GM12878 (cell line): Measurements from ENCODE around the gene BTNL2. TPM values are rescaled to one million over a fixed set of nuclear protein-coding genes. Genes with fewer than 3 reads are reported as not detected.
A peak's percentile ranks its signal among the peaks of the same experiment; 100 is the strongest.

ENCODE experiments used
- ATAC-seq: fragments of 200-7000 bp; cut with Tn5 transposase; 3 replicates; pipeline ENCODE4 v1.9.1; 2020; ENCODE audit warnings: mild to moderate bottlenecking, moderate library complexity
- BruUV-seq: library from RNA; stranded (reverse); fragments of 400-500 nt; replicated peaks from 2 replicates; lab custom pipeline; 2021; lab: Mats Ljungman, UMichigan
- CTCF ChIA-PET: fragments of 300-600 bp; sonication (Branson Sonifier 250); formaldehyde crosslinking; extraction: SDS; loops from one replicate; lab custom pipeline; 2021; ENCODE audit warnings: inconsistent platforms; lab: Yijun Ruan, JAX
- POLR2A ChIA-PET: fragments of 350-600 bp; formaldehyde crosslinking; extraction: SDS; loops from one replicate; lab custom pipeline; 2021; ENCODE audit warnings: inconsistent platforms; lab: Charles Lee
- RAD21 ChIA-PET: fragments of 300-600 bp; sonication (Branson Sonifier 250); formaldehyde crosslinking; loops from one replicate; lab custom pipeline; 2023; ENCODE audit warnings: antibody characterized with exemption; ENCODE audit not compliant: unreplicated experiment; lab: Charles Lee
- SMC1A ChIA-PET: fragments of 300-600 bp; sonication (Branson Sonifier 250); formaldehyde crosslinking; loops from one replicate; lab custom pipeline; 2023; ENCODE audit not compliant: unreplicated experiment, uncharacterized antibody; lab: Charles Lee
- DNase-seq: peaks from one replicate; pipeline ENCODE4 v3.0.0-alpha.2; 2011; ENCODE audit warnings: low read depth, low spot score
- FAIRE-seq: peaks from 3 replicates; lab custom pipeline; 2011; peaks lifted over from hg19 to GRCh38; lab: Jason Lieb, UNC
- H2AFZ ChIP-seq: 2 replicates; pipeline ENCODE4 v1.6.0; 2011; ENCODE audit warnings: low read depth, low read length, control low read depth; ENCODE audit not compliant: control insufficient read depth
- H3K27ac ChIP-seq: 2 replicates; pipeline ENCODE4 v1.5.1; 2011; ENCODE audit warnings: control low read depth; ENCODE audit not compliant: control insufficient read depth, insufficient read depth
- H3K27me3 ChIP-seq, 2 experiments: replicated peaks in 1 of 2; 2 replicates each; pipeline versions ENCODE4 v1.6.0 to v1.6.1; 2011; ENCODE audit warnings: low read length in 1 of 2; ENCODE audit not compliant: control insufficient read depth in 2 of 2, insufficient read depth in 2 of 2
- H3K36me3 ChIP-seq, 2 experiments: 2 replicates each; pipeline ENCODE4 v1.5.1; 2011; ENCODE audit warnings: low read length in 1 of 2; ENCODE audit not compliant: control insufficient read depth in 2 of 2, insufficient read depth in 2 of 2
- H3K4me1 ChIP-seq: 2 replicates; pipeline ENCODE4 v1.6.1; 2011; ENCODE audit warnings: mild to moderate bottlenecking, low read length, moderate library complexity, mixed read lengths; ENCODE audit not compliant: control insufficient read depth, insufficient read depth
- H3K4me2 ChIP-seq: 2 replicates; pipeline ENCODE4 v1.6.0; 2011; ENCODE audit warnings: control low read depth; ENCODE audit not compliant: control insufficient read depth, insufficient read depth
- H3K4me3 ChIP-seq: fragments of 200-600 bp; sonication (generic); 2 replicates; pipeline ENCODE4 v1.5.1; 2016
- H3K79me2 ChIP-seq: 2 replicates; pipeline ENCODE4 v1.6.0; 2011; ENCODE audit warnings: low read length; ENCODE audit not compliant: control insufficient read depth, insufficient read depth
- H3K9ac ChIP-seq: 2 replicates; pipeline ENCODE4 v1.8.0; 2011; ENCODE audit warnings: low read length, control low read depth, mixed read lengths; ENCODE audit not compliant: control insufficient read depth, insufficient read depth
- H3K9me3 ChIP-seq: replicated peaks from 3 replicates; pipeline ENCODE4 v1.5.1; 2011; ENCODE audit warnings: mild to moderate bottlenecking, low read length; ENCODE audit not compliant: control insufficient read depth, insufficient read depth
- H4K20me1 ChIP-seq: 2 replicates; pipeline ENCODE4 v1.6.0; 2011; ENCODE audit not compliant: control insufficient read depth, insufficient read depth
- E4F1 ChIP-seq: fragments of 450-650 bp; IDR thresholded peaks from 2 replicates; pipeline ENCODE4 v1.6.1; 2018; ENCODE audit warnings: borderline replicate concordance, mild to moderate bottlenecking; ENCODE audit not compliant: partially characterized antibody
- KAT2A ChIP-seq: conservative IDR thresholded peaks from 2 replicates; pipeline ENCODE4 v1.6.1; 2011; ENCODE audit warnings: low read depth, low read length; ENCODE audit not compliant: control insufficient read depth
- MEF2A ChIP-seq: IDR thresholded peaks from 2 replicates; pipeline ENCODE4 v1.6.1; 2011; ENCODE audit warnings: low read depth, mild to moderate bottlenecking, low read length, moderate library complexity; ENCODE audit not compliant: insufficient read depth
- NR2F1 ChIP-seq: fragments of 450-650 bp; conservative IDR thresholded peaks from 2 replicates; pipeline ENCODE4 v1.6.1; 2017; ENCODE audit warnings: mild to moderate bottlenecking
- TBL1XR1 ChIP-seq: IDR thresholded peaks from 2 replicates; pipeline ENCODE4 v1.6.1; 2012; ENCODE audit warnings: low read depth, low read length, improper control_type of control experiment
- TCF7 ChIP-seq: IDR thresholded peaks from 2 replicates; pipeline ENCODE4 v1.6.1; 2014; ENCODE audit warnings: antibody characterized with exemption, borderline replicate concordance
- USF1 ChIP-seq: IDR thresholded peaks from 2 replicates; pipeline ENCODE4 v1.6.1; 2011; ENCODE audit warnings: borderline replicate concordance, low read depth, mild to moderate bottlenecking, moderate library complexity, mixed read lengths, low read length; ENCODE audit not compliant: insufficient read depth; ENCODE audit errors: extremely low read length
- WGBS: methylation state at CpG from one replicate; pipeline ENCODE4 v1.1.6; 2016; ENCODE audit warnings: low lambda C conversion rate; ENCODE audit not compliant: insufficient replicate concordance, insufficient coverage; ENCODE audit errors: missing lambda C conversion rate; 5-methylcytosine and 5-hydroxymethylcytosine counted together
- in situ Hi-C: fragments of 300-500 bp; cut with MboI; formaldehyde crosslinking; loops from 9 replicates; pipeline ENCODE4 v1.14.3; 2018; ENCODE audit warnings: mixed read lengths
- intact Hi-C: fragments of 100-400 bp; cut with micrococcal nuclease; formaldehyde crosslinking; loops from one replicate; pipeline ENCODE4 v1.14.2; 2022; ENCODE audit not compliant: unreplicated experiment
- polyA plus RNA-seq, 11 experiments: library from polyadenylated mRNA; depleted of rRNA in 4 of 11; unstranded in 6 of 11; stranded (reverse) in 5 of 11; fragments of >200 nt; fragmentation: Nextera tagmentation in 4 of 11; fragmentation: Illumina TruSeq in 1 of 11; extraction: Ambion mirVana in 4 of 11; extraction: Trizol in 1 of 11; gene quantifications; 1 replicate in 1 of 11; 2 replicates in 10 of 11; pipeline versions ENCODE4 v1.2.1 to v1.2.3, GENCODE V29; 2011 to 2016; ENCODE audit warnings: inconsistent platforms in 2 of 11, missing spikeins in 2 of 11, low read depth in 1 of 11
- total RNA-seq, 4 experiments: library from RNA; depleted of rRNA in 3 of 4; stranded (reverse); fragments of >200 nt in 3 of 4; fragmentation: Illumina TruSeq in 1 of 4; extraction: Trizol in 1 of 4; gene quantifications; 2 replicates each; pipeline versions ENCODE4 v1.2.1 to v1.2.3, GENCODE V29; 2013 to 2021

Gene BTNL2
- total and polyA plus RNA-seq, 10 of the 15 experiments (the other 5 are each of a cell fraction or from before 2014, with no cell fraction given): 0.11 to 0.29 (median 0.26) TPM; not detected in 5

GRCh38 chr6:32432050-32432450 lies 25.1 kb upstream of the BTNL2 start (continued):
- TF ChIP-seq E4F1 (no peak), TCF7 (no peak), TBL1XR1 (no peak), KAT2A (no peak), MEF2A (no peak)

- CTCF ChIA-PET: interaction anchor here (0.7 to 9.2 kb wide), 19 partner anchors 11 to 473 kb away, joined by 3 to 160 read pairs (median 5); partner anchors contain the start of gene NELFE
- Histone ChIP-seq H3K4me3 (no peak overlapping the region), H3K4me1 (peaks cover 2% of the 10 kb centered on the region; the same call in 1 of the 2 replicates), H3K27me3 (no peaks in the 10 kb centered on the region), H3K9ac (no peak overlapping the region), H2AFZ (no peak overlapping the region), H3K36me3 (no peaks in the 10 kb centered on the region), H3K9me3 (no peaks in the 10 kb centered on the region), H3K27ac (no peak overlapping the region), H3K4me2 (no peak overlapping the region), H4K20me1 (no peaks in the 10 kb centered on the region), H3K79me2 (no peaks in the 10 kb centered on the region; the same call in 1 of the 2 replicates)
- in situ Hi-C loops: no loop called here
- ATAC-seq: no peak
- BruUV-seq: no TSS peak
- RAD21 ChIA-PET: interaction anchor here (0.7 to 8.2 kb wide), 13 partner anchors 10 to 437 kb away, joined by 3 to 119 read pairs (median 7); no protein-coding TSS in a partner anchor
- POLR2A ChIA-PET: interaction anchor here (0.9 to 1.2 kb wide), 3 partner anchors 15 to 261 kb away, joined by 3 to 4 read pairs (median 3); no protein-coding TSS in a partner anchor
- no peak for FAIRE-seq
- SMC1A ChIA-PET: interaction anchor here (0.6 to 7.3 kb wide), 15 partner anchors 11 to 437 kb away, joined by 3 to 154 read pairs (median 4); no protein-coding TSS in a partner anchor
- intact Hi-C loops: loop anchor here (5.0 to 10.0 kb wide), 2 partner anchors 356 to 514 kb away; partner anchors contain the start of gene HLA-DMB
- DNase-seq: no peak
- 8% methylated on average over 3 of the region's 3 CpGs for WGBS
- TF ChIP-seq USF1: no peak
- 0 out of 2 replicates have a peak, but pooled peaks have one; percentile 28 for TF ChIP-seq NR2F1
These were observed 24.2 kb upstream of the BTNL2 start for GRCh38 chr6:32431142-32431541.
